ENCODE results near the gene RTN4. TPM values are rescaled to one million over a fixed set of nuclear protein-coding genes. Genes with fewer than 3 reads are reported as not detected.

The RTN4 gene
- total and polyA plus RNA-seq, 2 experiments from 2014 or later = 218 to 221 TPM

GRCh38 chr2:54928719-54929118, 121.5 kb downstream of the RTN4 start:
- ATAC-seq = no peak
- H3K4me1 Mint-ChIP-seq = no peaks in the 10 kb centered on the region; the same call in 2 of the 3 replicates
- no peak overlapping the region for H3K4me2 ChIP-seq

More at GRCh38 chr2:54928719-54929118, 121.5 kb downstream of the RTN4 start:
- H2AFZ ChIP-seq = no peak overlapping the region
- Mint-ChIP-seq H3K9me3 (no peaks in the 10 kb centered on the region), H3K36me3 (ENCODE audit: low read depth) (no peaks in the 10 kb centered on the region), H3K27me3 (ENCODE audit: insufficient read depth, low read depth, poor library complexity) (peaks cover 2% of the 10 kb centered on the region), H3K27ac (no peak overlapping the region), H3K4me3 (no peak overlapping the region)
- no peaks in the 10 kb centered on the region for H3F3A ChIP-seq (replicated peaks; ENCODE audit: low read depth)
- no peaks in the 10 kb centered on the region for H3K4me1 ChIP-seq (ENCODE audit: insufficient read depth)
- no peaks in the 10 kb centered on the region for H3K9me2 ChIP-seq (ENCODE audit: insufficient read depth)
- no peaks in the 10 kb centered on the region for H3K79me2 ChIP-seq (replicated peaks; ENCODE audit: insufficient read depth)
- H3K4me3 ChIP-seq = no peak overlapping the region
- no peak overlapping the region for H3K27ac ChIP-seq (ENCODE audit: low read depth)
- H4K20me1 ChIP-seq (replicated peaks; ENCODE audit: insufficient read depth) = no peaks in the 10 kb centered on the region
- no peaks in the 10 kb centered on the region for H3K36me3 ChIP-seq (ENCODE audit: insufficient read depth)
- DNase-seq (ENCODE audit: low spot score) = no peak
- TF ChIP-seq JUNB (IDR thresholded peaks at IDR 0.05; ENCODE audit: unreplicated experiment) = no peak
- TF ChIP-seq ZNF331 (CRISPR knock-in tag; IDR thresholded peaks at IDR 0.05; ENCODE audit: low read depth) = no peak
- TF ChIP-seq ZNF114 (CRISPR knock-in tag; IDR thresholded peaks at IDR 0.05) = no peak
- TF ChIP-seq ETS1 (IDR thresholded peaks at IDR 0.05) = no peak
- TF ChIP-seq REST (IDR thresholded peaks at IDR 0.05; ENCODE audit: unreplicated experiment) = no peak
- no peak for TF ChIP-seq EZH2 (IDR thresholded peaks at IDR 0.05; ENCODE audit: low read depth, unreplicated experiment)
- TF ChIP-seq CTCF (conservative IDR thresholded peaks at IDR 0.05; ENCODE audit: low read depth in 2 of 2) = no peak
- no peak for TF ChIP-seq NANOG (IDR thresholded peaks at IDR 0.05; ENCODE audit: borderline replicate concordance)
- no peak for TF ChIP-seq STAT1 (IDR thresholded peaks at IDR 0.05; ENCODE audit: unreplicated experiment)
- TF ChIP-seq, protein P1, sequence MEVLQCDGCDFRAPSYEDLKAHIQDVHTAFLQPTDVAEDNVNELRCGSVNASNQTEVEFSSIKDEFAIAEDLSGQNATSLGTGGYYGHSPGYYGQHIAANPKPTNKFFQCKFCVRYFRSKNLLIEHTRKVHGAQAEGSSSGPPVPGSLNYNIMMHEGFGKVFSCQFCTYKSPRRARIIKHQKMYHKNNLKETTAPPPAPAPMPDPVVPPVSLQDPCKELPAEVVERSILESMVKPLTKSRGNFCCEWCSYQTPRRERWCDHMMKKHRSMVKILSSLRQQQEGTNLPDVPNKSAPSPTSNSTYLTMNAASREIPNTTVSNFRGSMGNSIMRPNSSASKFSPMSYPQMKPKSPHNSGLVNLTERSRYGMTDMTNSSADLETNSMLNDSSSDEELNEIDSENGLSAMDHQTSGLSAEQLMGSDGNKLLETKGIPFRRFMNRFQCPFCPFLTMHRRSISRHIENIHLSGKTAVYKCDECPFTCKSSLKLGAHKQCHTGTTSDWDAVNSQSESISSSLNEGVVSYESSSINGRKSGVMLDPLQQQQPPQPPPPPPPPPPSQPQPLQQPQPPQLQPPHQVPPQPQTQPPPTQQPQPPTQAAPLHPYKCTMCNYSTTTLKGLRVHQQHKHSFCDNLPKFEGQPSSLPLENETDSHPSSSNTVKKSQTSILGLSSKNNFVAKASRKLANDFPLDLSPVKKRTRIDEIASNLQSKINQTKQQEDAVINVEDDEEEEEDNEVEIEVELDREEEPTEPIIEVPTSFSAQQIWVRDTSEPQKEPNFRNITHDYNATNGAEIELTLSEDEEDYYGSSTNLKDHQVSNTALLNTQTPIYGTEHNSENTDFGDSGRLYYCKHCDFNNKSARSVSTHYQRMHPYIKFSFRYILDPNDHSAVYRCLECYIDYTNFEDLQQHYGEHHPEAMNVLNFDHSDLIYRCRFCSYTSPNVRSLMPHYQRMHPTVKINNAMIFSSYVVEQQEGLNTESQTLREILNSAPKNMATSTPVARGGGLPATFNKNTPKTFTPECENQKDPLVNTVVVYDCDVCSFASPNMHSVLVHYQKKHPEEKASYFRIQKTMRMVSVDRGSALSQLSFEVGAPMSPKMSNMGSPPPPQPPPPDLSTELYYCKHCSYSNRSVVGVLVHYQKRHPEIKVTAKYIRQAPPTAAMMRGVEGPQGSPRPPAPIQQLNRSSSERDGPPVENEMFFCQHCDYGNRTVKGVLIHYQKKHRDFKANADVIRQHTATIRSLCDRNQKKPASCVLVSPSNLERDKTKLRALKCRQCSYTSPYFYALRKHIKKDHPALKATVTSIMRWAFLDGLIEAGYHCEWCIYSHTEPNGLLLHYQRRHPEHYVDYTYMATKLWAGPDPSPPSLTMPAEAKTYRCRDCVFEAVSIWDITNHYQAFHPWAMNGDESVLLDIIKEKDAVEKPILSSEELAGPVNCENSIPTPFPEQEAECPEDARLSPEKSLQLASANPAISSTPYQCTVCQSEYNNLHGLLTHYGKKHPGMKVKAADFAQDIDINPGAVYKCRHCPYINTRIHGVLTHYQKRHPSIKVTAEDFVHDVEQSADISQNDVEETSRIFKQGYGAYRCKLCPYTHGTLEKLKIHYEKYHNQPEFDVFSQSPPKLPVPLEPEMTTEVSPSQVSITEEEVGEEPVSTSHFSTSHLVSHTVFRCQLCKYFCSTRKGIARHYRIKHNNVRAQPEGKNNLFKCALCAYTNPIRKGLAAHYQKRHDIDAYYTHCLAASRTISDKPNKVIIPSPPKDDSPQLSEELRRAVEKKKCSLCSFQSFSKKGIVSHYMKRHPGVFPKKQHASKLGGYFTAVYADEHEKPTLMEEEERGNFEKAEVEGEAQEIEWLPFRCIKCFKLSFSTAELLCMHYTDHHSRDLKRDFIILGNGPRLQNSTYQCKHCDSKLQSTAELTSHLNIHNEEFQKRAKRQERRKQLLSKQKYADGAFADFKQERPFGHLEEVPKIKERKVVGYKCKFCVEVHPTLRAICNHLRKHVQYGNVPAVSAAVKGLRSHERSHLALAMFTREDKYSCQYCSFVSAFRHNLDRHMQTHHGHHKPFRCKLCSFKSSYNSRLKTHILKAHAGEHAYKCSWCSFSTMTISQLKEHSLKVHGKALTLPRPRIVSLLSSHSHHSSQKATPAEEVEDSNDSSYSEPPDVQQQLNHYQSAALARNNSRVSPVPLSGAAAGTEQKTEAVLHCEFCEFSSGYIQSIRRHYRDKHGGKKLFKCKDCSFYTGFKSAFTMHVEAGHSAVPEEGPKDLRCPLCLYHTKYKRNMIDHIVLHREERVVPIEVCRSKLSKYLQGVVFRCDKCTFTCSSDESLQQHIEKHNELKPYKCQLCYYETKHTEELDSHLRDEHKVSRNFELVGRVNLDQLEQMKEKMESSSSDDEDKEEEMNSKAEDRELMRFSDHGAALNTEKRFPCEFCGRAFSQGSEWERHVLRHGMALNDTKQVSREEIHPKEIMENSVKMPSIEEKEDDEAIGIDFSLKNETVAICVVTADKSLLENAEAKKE (CRISPR knock-in tag; IDR thresholded peaks at IDR 0.05) = no peak
- TF ChIP-seq POLR2AphosphoS5 (IDR thresholded peaks at IDR 0.05; ENCODE audit: low read depth) = no peak
- TF ChIP-seq CREB1 (CRISPR knock-in tag; IDR thresholded peaks at IDR 0.05; ENCODE audit: low read depth) = no peak
- TF ChIP-seq EZH2phosphoT487 (IDR thresholded peaks at IDR 0.05; ENCODE audit: unreplicated experiment) = no peak
- no peaks in the 10 kb centered on the region for H3K27me3 ChIP-seq (ENCODE audit: insufficient read depth)

All from GM23338 (cell line).